ENCODE results near the gene CEP76.
"Not testable (repeated sequence)": the region's sequence is repeated elsewhere in the genome, so short reads cannot be mapped to it uniquely, and the experiment has no call there.

CEP76 gene

GRCh38 chr18:12628706-12629702, 73.5 kb downstream of the CEP76 start:
- Histone ChIP-seq H3K9me3 (ENCODE audit: control insufficient read depth, insufficient read depth, low read length) (no peaks in the 10 kb centered on the region), H3K36me3 (ENCODE audit: control insufficient read depth, insufficient read depth, low read length) (no peaks in the 10 kb centered on the region), H3K4me1 (ENCODE audit: control insufficient read depth, insufficient read depth, low read length) (no peaks in the 10 kb centered on the region), H3K27me3 (ENCODE audit: control insufficient read depth, insufficient read depth, low read length) (no peaks in the 10 kb centered on the region), H3K4me3 (ENCODE audit: low read length) (no peak overlapping the region), H3K27ac (ENCODE audit: low read length) (no peak overlapping the region)
- no CpG with 5 or more reads among the region's 4 CpGs for WGBS (ENCODE audit: insufficient coverage, insufficient read length)
- DNase-seq (ENCODE audit: low read depth, low spot score), result no peak

DNA sequence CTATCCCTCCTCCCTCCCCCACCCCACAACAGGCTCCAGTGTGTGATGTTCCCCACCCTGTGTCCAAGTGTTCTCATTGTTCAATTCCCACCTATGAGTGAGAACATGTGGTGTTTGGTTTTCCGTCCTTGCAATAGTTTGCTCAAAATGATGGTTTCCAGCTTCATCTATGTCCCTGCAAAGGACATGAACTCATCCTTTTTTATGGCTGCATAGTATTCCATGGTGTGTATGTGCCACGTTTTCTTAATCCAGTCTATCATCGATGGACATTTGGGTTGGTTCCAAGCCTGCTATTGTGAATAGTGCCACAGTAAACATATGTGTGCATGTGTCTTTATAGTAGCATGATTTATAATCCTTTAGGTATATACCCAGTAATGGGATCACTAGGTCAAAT, 75.3 kb downstream of the CEP76 start:
- not testable (repeated sequence) for H3K36me3 ChIP-seq (ENCODE audit: control insufficient read depth, insufficient read depth, low read length); H3K9me3 ChIP-seq (ENCODE audit: control insufficient read depth, insufficient read depth, low read length); H3K4me1 ChIP-seq (ENCODE audit: control insufficient read depth, insufficient read depth, low read length); H3K4me3 ChIP-seq (ENCODE audit: low read length); H3K27me3 ChIP-seq (ENCODE audit: control insufficient read depth, insufficient read depth, low read length); H3K27ac ChIP-seq (ENCODE audit: low read length); DNase-seq (ENCODE audit: low read depth, low spot score)
- no CpG with 5 or more reads among the region's 3 CpGs for WGBS (ENCODE audit: insufficient coverage, insufficient read length)

DNA sequence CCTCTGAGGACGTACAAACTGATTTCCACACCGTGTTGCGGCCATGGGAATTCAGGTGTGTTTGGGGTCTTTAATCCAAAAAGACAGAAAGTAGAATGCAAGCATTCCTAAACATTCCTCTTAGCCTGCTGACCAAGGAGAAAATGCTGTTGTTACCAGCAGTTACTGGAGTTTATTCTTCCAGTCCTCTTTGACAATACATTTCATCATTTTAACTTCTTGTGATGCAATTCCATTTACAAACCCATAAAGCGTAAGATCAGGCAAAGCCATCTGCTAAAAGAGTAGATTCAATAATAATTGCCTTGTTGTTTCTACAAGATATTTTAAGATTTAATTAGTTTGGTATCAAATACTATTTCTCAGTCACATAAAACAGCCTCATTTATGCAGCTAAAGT, 77.3 kb downstream of the CEP76 start:
- DNase-seq (ENCODE audit: low read depth, low spot score), result no peak
- Histone ChIP-seq H3K36me3 (ENCODE audit: control insufficient read depth, insufficient read depth, low read length) (no peaks in the 10 kb centered on the region), H3K4me1 (ENCODE audit: control insufficient read depth, insufficient read depth, low read length) (no peaks in the 10 kb centered on the region), H3K27ac (ENCODE audit: low read length) (no peak overlapping the region), H3K27me3 (ENCODE audit: control insufficient read depth, insufficient read depth, low read length) (no peaks in the 10 kb centered on the region), H3K4me3 (ENCODE audit: low read length) (no peak overlapping the region), H3K9me3 (ENCODE audit: control insufficient read depth, insufficient read depth, low read length) (no peaks in the 10 kb centered on the region)
- WGBS (ENCODE audit: insufficient coverage, insufficient read length), result no CpG with 5 or more reads among the region's 4 CpGs
